ENCODE results near the gene ARHGEF40.
A peak's percentile ranks its signal among the peaks of the same experiment; 100 is the strongest.

Gene ARHGEF40

GRCh38 chr14:21121122-21121521 is 51.0 kb downstream of the ARHGEF40 start:
- DNase-seq (ENCODE audit: low spot score) = no peak

DNA sequence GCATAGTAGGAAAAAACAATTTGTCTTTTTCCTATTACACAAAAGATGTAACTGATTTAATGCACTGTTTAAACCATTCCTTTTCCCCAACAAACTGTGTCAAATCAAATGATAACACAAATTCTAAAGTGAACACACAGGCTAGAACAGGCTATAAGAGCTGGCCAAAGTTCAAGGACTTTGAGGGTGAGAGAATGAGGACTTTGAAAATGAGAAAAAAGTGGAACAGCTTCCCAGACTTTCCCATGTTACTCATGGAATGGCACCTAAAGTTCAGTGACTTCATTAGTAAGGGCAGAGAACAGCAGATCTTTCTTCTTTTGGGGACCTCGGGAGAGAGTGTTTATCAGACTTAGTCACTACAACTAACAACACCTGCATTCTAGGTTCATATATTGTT is 53.3 kb downstream of the ARHGEF40 start:
- no peak for DNase-seq (ENCODE audit: low spot score)

DNA sequence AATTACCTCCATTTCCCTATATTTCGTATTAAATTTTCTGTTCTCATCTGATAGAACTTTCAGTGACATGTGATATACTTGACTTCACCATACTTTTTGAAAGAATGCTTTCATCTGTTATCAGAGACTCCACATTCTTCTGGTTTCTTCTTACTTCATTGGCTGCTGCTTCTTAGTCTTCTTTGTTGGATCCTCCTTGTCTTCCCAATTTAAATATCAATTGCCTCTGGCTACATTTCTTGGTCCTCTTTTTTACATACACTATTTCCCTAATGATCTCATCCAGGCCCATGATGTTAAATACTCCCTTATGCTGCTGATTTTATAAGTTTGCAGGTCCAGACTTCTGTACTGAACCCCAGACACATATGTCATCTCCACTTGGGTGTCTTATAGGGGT is 63.8 kb downstream of the ARHGEF40 start:
- DNase-seq (ENCODE audit: low spot score) = no peak

- peak; percentile 17 for DNase-seq (ENCODE audit: low spot score)
Measured at GRCh38 chr14:21136024-21136423, 65.9 kb downstream of the ARHGEF40 start.
